ENCODE results near the gene SLC13A3.

SLC13A3 gene

GRCh38 chr20:46699651-46700359, 48.5 kb upstream of the SLC13A3 start:
- Histone ChIP-seq H3K36me3 (ENCODE audit: low read length) (no peaks in the 10 kb centered on the region), H3K4me2 (ENCODE audit: low read depth, low read length, poor library complexity, severe bottlenecking) (no peak overlapping the region), H3K9ac (ENCODE audit: low read length) (no peak overlapping the region), H3K9me2 (replicated peaks; ENCODE audit: insufficient read depth, low read length) (no peaks in the 10 kb centered on the region), H3K27ac (ENCODE audit: low read depth, low read length) (no peak overlapping the region), H3K79me2 (ENCODE audit: insufficient read depth, low read length) (no peaks in the 10 kb centered on the region), H3K4me3 (ENCODE audit: insufficient read depth, low read length, poor library complexity, severe bottlenecking) (no peak overlapping the region), H3F3A (ENCODE audit: insufficient read depth) (no peaks in the 10 kb centered on the region), H4K20me1 (ENCODE audit: low read depth, low read length) (no peaks in the 10 kb centered on the region), H3K9me3 (ENCODE audit: insufficient read depth, low read length) (no peaks in the 10 kb centered on the region), H3K27me3 (ENCODE audit: low read length) (no peaks in the 10 kb centered on the region), H2AFZ (ENCODE audit: low read depth, low read length, severe bottlenecking) (no peak overlapping the region)
- TF ChIP-seq EZH2phosphoT487 (conservative IDR thresholded peaks at IDR 0.05; ENCODE audit: low read length): no peak
- TF ChIP-seq CTCF (IDR thresholded peaks at IDR 0.05; ENCODE audit: insufficient read depth, low read length, poor library complexity, severe bottlenecking): peak; percentile 45

- H3K36me3 ChIP-seq (ENCODE audit: low read length): no peaks in the 10 kb centered on the region
- no peak overlapping the region for H2AFZ ChIP-seq (ENCODE audit: low read depth, low read length, severe bottlenecking)
- TF ChIP-seq CTCF (IDR thresholded peaks at IDR 0.05; ENCODE audit: insufficient read depth, low read length, poor library complexity, severe bottlenecking) (no peak), EZH2phosphoT487 (conservative IDR thresholded peaks at IDR 0.05; ENCODE audit: low read length) (no peak)
- H3F3A ChIP-seq (ENCODE audit: insufficient read depth): no peaks in the 10 kb centered on the region
- H3K27me3 ChIP-seq (ENCODE audit: low read length): no peaks in the 10 kb centered on the region
- H3K4me2 ChIP-seq (ENCODE audit: low read depth, low read length, poor library complexity, severe bottlenecking): no peak overlapping the region
- H3K4me3 ChIP-seq (ENCODE audit: insufficient read depth, low read length, poor library complexity, severe bottlenecking): no peak overlapping the region
- no peaks in the 10 kb centered on the region for H3K79me2 ChIP-seq (ENCODE audit: insufficient read depth, low read length)
- no peak overlapping the region for H3K27ac ChIP-seq (ENCODE audit: low read depth, low read length)
- no peak overlapping the region for H3K9ac ChIP-seq (ENCODE audit: low read length)
- H3K9me3 ChIP-seq (ENCODE audit: insufficient read depth, low read length): no peaks in the 10 kb centered on the region
- no peaks in the 10 kb centered on the region for H4K20me1 ChIP-seq (ENCODE audit: low read depth, low read length)
- H3K9me2 ChIP-seq (replicated peaks; ENCODE audit: insufficient read depth, low read length): no peaks in the 10 kb centered on the region
Measured at GRCh38 chr20:46698788-46699187, 47.5 kb upstream of the SLC13A3 start.

- Histone ChIP-seq H4K20me1 (ENCODE audit: low read depth, low read length) (no peaks in the 10 kb centered on the region), H3K4me3 (ENCODE audit: insufficient read depth, low read length, poor library complexity, severe bottlenecking) (no peak overlapping the region), H3K36me3 (ENCODE audit: low read length) (no peaks in the 10 kb centered on the region), H2AFZ (ENCODE audit: low read depth, low read length, severe bottlenecking) (no peak overlapping the region), H3K9me3 (ENCODE audit: insufficient read depth, low read length) (no peaks in the 10 kb centered on the region), H3K27ac (ENCODE audit: low read depth, low read length) (no peak overlapping the region), H3K79me2 (ENCODE audit: insufficient read depth, low read length) (no peaks in the 10 kb centered on the region), H3K4me2 (ENCODE audit: low read depth, low read length, poor library complexity, severe bottlenecking) (no peak overlapping the region), H3K9ac (ENCODE audit: low read length) (no peak overlapping the region), H3K9me2 (replicated peaks; ENCODE audit: insufficient read depth, low read length) (no peaks in the 10 kb centered on the region), H3F3A (ENCODE audit: insufficient read depth) (no peaks in the 10 kb centered on the region), H3K27me3 (ENCODE audit: low read length) (no peaks in the 10 kb centered on the region)
- TF ChIP-seq EZH2phosphoT487 (conservative IDR thresholded peaks at IDR 0.05; ENCODE audit: low read length) (no peak), CTCF (IDR thresholded peaks at IDR 0.05; ENCODE audit: insufficient read depth, low read length, poor library complexity, severe bottlenecking) (no peak)
Measured at GRCh38 chr20:46696791-46697279, 45.6 kb upstream of the SLC13A3 start.
